ENCODE measurements around the gene SGMS1. TPM values are rescaled to one million over a fixed set of nuclear protein-coding genes. Genes with fewer than 3 reads are reported as not detected.

SGMS1 gene
- polyA plus RNA-seq, 1 of the 3 experiments (the other 2 are of a cell fraction): 6.3 TPM

DNA sequence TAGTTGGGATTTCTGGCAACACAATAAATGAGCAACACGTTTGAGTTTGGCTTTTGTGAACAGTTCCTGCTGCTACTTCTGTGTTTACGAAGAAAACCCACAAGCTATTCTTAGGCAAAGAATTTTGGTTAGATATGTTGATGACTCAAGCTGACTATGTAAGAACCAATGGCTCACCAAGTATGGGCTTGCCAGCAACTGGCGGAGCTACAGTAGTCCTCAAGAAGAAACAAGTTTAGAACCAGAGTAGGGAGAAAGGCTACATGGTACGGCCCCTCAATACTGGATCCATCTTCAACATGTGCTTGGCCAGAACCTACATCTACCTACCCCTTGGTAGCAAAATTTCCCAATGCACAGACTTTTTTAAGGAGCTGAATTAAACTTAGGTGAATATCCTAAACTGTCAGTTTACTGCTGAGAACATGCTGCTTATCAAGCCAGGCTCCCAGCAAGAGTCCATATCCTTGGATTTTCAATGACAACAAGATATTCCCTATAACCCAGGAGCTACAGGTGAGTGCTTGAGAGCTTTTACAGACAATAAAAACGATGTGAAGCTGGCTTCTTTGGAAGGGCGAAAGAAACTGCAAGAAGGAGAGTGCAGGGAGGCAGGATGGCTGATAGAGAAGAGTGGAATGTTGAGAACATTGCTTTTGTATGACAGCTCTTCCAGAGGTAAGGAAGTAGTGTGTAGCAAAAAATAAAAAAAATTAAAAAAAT lies 298.1 kb downstream of the SGMS1 start:
- peak overlapping the region; percentile 22 to 82; a peak in 3 of 4 replicates for H3K27ac ChIP-seq (ENCODE audit: low read depth in 2 of 2, low read length in 1 of 2)
- no peaks in the 10 kb centered on the region for H3K9me3 ChIP-seq
- 24% methylated on average over 6 of the region's 6 CpGs for WGBS (ENCODE audit: low lambda C conversion rate)
- H3K36me3 ChIP-seq (replicated peaks in 1 of 2; ENCODE audit: control insufficient read depth in 1 of 2, insufficient read depth in 2 of 2, low read length in 1 of 2): peaks cover 0 to 3% of the 10 kb centered on the region in 2 experiments
- no peak overlapping the region for H2AFZ ChIP-seq (ENCODE audit: low read depth)
- peak overlapping the region; percentile 75 for H3K4me2 ChIP-seq
- H3K9ac ChIP-seq: peak overlapping the region; percentile 49; the same call in 1 of the 2 replicates
- H3K79me2 ChIP-seq (ENCODE audit: insufficient read depth): no peaks in the 10 kb centered on the region
- H3F3A ChIP-seq (replicated peaks; ENCODE audit: insufficient read depth): peaks cover 19% of the 10 kb centered on the region
- no peaks in the 10 kb centered on the region for H4K20me1 ChIP-seq (ENCODE audit: insufficient read depth)
- no peak for DNase-seq
- peak overlapping the region in 1 of 2 experiments; percentile 40; a peak in 1 of 4 replicates for H3K4me3 ChIP-seq (ENCODE audit: low read depth in 2 of 2, low read length in 1 of 2)
- TF ChIP-seq FOSL2 (IDR thresholded peaks at IDR 0.05; ENCODE audit: borderline replicate concordance, low read depth) (peak; percentile 88), TCF12 (IDR thresholded peaks at IDR 0.05) (peak; percentile 77), MAX (IDR thresholded peaks at IDR 0.05; ENCODE audit: low read depth) (0 out of 2 replicates have a peak, but pooled peaks have one; percentile 52), SIN3A (IDR thresholded peaks at IDR 0.05; ENCODE audit: borderline replicate concordance, low read depth, low read length) (no peak), CTCF (IDR thresholded peaks at IDR 0.05) (no peak), SMC3 (IDR thresholded peaks at IDR 0.05; ENCODE audit: low read depth, low read length) (no peak), MEF2A (IDR thresholded peaks at IDR 0.05; ENCODE audit: borderline replicate concordance, low read depth) (peak; percentile 96), NFIC (IDR thresholded peaks at IDR 0.05; ENCODE audit: borderline replicate concordance) (peak; percentile 86), JUND (IDR thresholded peaks at IDR 0.05) (peak; percentile 84), RFX5 (IDR thresholded peaks at IDR 0.05; ENCODE audit: low read length) (no peak), TAF1 (IDR thresholded peaks at IDR 0.05; ENCODE audit: borderline replicate concordance, low read depth, low read length) (no peak), EP300 (IDR thresholded peaks at IDR 0.05; ENCODE audit: borderline replicate concordance in 1 of 2, low read depth in 1 of 2, low read length in 1 of 2) (peak in 1 of 2 experiments; percentile 74; a peak in 1 of 4 replicates), ZBTB33 (IDR thresholded peaks at IDR 0.05; ENCODE audit: borderline replicate concordance, low read depth) (no peak), ELF1 (IDR thresholded peaks at IDR 0.05) (no peak), TEAD4 (IDR thresholded peaks at IDR 0.05; ENCODE audit: borderline replicate concordance, insufficient read depth) (peak; percentile 64; the same call in 1 of the 2 replicates)
- TF ChIP-seq, protein P1, sequence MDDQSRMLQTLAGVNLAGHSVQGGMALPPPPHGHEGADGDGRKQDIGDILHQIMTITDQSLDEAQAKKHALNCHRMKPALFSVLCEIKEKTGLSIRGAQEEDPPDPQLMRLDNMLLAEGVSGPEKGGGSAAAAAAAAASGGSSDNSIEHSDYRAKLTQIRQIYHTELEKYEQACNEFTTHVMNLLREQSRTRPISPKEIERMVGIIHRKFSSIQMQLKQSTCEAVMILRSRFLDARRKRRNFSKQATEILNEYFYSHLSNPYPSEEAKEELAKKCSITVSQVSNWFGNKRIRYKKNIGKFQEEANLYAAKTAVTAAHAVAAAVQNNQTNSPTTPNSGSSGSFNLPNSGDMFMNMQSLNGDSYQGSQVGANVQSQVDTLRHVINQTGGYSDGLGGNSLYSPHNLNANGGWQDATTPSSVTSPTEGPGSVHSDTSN (IDR thresholded peaks at IDR 0.05): peak; percentile 70
- CTCF ChIA-PET: interaction anchor here (1.7 kb wide), 1 partner anchor 11 kb away, joined by 5 read pairs; no protein-coding TSS in a partner anchor
- no peaks in the 10 kb centered on the region for H3K9me2 ChIP-seq
- H3K27me3 ChIP-seq (ENCODE audit: insufficient read depth): no peaks in the 10 kb centered on the region
- POLR2A ChIA-PET: no interaction called here
- peaks cover 0 to 32% of the 10 kb centered on the region in 2 experiments for H3K4me1 ChIP-seq (ENCODE audit: control insufficient read depth in 1 of 2, insufficient read depth in 2 of 2, low read depth in 1 of 2, low read length in 1 of 2)
